Measurements from ENCODE around the gene RAB11FIP4.

RAB11FIP4 gene

DNA sequence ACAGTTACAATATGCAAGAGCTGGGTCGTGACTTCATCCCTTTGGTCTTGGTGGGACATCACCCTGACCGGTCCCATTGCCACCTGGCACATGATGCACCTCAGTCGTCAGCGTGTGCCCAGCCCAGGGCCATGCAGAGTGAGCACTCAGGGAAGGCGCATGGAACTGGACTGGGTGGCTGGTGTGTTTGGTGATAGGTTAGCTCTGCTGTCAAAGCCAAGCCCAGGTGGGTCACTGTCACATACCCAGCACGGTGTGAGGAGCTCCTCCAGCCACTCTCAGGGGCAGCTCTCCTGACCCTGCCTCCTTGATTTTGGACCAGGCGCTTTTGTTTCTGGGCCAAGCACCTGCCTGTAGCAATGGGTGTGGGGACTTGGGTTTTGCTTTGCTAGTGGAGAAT, 180.9 kb downstream of the RAB11FIP4 start:
- Histone ChIP-seq H3K27ac (ENCODE audit: poor library complexity, severe bottlenecking) (peak overlapping the region; percentile 65), H3K27me3 (ENCODE audit: insufficient read depth, poor library complexity, severe bottlenecking) (no peaks in the 10 kb centered on the region), H3K36me3 (ENCODE audit: low read depth) (peaks cover 26% of the 10 kb centered on the region), H3K4me3 (ENCODE audit: severe bottlenecking) (no peak overlapping the region), H3K9me3 (ENCODE audit: severe bottlenecking) (no peaks in the 10 kb centered on the region), H3K4me1 (ENCODE audit: insufficient read depth, poor library complexity, severe bottlenecking) (peaks cover 18% of the 10 kb centered on the region)
- TF ChIP-seq, protein P1, sequence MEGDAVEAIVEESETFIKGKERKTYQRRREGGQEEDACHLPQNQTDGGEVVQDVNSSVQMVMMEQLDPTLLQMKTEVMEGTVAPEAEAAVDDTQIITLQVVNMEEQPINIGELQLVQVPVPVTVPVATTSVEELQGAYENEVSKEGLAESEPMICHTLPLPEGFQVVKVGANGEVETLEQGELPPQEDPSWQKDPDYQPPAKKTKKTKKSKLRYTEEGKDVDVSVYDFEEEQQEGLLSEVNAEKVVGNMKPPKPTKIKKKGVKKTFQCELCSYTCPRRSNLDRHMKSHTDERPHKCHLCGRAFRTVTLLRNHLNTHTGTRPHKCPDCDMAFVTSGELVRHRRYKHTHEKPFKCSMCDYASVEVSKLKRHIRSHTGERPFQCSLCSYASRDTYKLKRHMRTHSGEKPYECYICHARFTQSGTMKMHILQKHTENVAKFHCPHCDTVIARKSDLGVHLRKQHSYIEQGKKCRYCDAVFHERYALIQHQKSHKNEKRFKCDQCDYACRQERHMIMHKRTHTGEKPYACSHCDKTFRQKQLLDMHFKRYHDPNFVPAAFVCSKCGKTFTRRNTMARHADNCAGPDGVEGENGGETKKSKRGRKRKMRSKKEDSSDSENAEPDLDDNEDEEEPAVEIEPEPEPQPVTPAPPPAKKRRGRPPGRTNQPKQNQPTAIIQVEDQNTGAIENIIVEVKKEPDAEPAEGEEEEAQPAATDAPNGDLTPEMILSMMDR (IDR thresholded peaks at IDR 0.05; ENCODE audit: poor library complexity, severe bottlenecking), result no peak
- no peak for DNase-seq (ENCODE audit: low spot score)
- no peak for ATAC-seq (ENCODE audit: low read depth)

DNA sequence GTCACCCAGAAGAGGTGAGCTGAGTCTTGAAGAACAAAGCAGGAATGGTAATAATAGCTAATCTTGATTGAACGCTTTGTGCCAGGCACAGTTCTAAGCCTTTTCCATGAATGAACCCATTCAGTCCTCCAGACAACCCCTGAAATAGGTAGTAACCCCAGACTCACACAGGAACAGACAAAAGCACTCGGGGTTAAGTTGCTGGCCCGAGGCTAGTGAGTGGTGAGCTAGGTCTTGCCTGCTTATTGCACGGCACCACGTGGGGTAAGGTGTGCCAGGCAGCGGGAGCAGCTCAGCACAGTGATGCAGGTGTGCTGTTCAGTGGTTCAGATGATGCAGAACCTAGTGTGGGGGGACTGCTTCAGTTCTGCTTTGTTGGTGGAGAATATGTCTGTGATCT, 181.6 kb downstream of the RAB11FIP4 start:
- H3K27ac ChIP-seq (ENCODE audit: poor library complexity, severe bottlenecking), result no peak overlapping the region
- H3K4me3 ChIP-seq (ENCODE audit: severe bottlenecking), result no peak overlapping the region
- H3K4me1 ChIP-seq (ENCODE audit: insufficient read depth, poor library complexity, severe bottlenecking), result peaks cover 18% of the 10 kb centered on the region
- TF ChIP-seq, protein P1 (IDR thresholded peaks at IDR 0.05; ENCODE audit: poor library complexity, severe bottlenecking), result no peak
- no peaks in the 10 kb centered on the region for H3K9me3 ChIP-seq (ENCODE audit: severe bottlenecking)
- ATAC-seq (ENCODE audit: low read depth) (no peak), DNase-seq (ENCODE audit: low spot score) (no peak)
- H3K27me3 ChIP-seq (ENCODE audit: insufficient read depth, poor library complexity, severe bottlenecking), result no peaks in the 10 kb centered on the region
- peaks cover 26% of the 10 kb centered on the region for H3K36me3 ChIP-seq (ENCODE audit: low read depth)

DNA sequence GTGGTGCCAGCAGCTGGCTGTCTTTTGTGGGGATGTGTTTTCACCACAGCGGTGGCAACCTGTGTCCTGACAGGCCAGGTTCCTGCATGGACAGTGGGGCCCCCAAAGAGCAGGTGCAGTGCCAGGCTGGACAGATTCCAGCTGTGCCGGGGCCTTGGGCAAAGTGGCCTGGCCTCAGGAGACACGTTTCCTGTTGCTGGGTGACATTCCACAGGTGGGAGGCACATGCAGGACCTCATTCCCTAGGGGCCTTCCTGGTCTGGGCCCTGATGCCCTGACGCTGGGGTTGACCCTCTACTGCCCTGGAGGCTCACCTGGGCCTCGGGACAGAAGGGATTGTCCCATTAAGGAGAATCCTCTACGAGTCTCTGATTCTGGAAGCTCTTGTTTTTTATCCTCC, 182.4 kb downstream of the RAB11FIP4 start:
- no peak for DNase-seq (ENCODE audit: low spot score)
- TF ChIP-seq, protein P1 (IDR thresholded peaks at IDR 0.05; ENCODE audit: poor library complexity, severe bottlenecking), result no peak
- no peak overlapping the region for H3K27ac ChIP-seq (ENCODE audit: poor library complexity, severe bottlenecking)
- no peak for ATAC-seq (ENCODE audit: low read depth)
- no peak overlapping the region for H3K4me3 ChIP-seq (ENCODE audit: severe bottlenecking)
- H3K27me3 ChIP-seq (ENCODE audit: insufficient read depth, poor library complexity, severe bottlenecking), result no peaks in the 10 kb centered on the region
- H3K36me3 ChIP-seq (ENCODE audit: low read depth), result peaks cover 26% of the 10 kb centered on the region
- no peaks in the 10 kb centered on the region for H3K9me3 ChIP-seq (ENCODE audit: severe bottlenecking)
- peaks cover 21% of the 10 kb centered on the region for H3K4me1 ChIP-seq (ENCODE audit: insufficient read depth, poor library complexity, severe bottlenecking)

DNA sequence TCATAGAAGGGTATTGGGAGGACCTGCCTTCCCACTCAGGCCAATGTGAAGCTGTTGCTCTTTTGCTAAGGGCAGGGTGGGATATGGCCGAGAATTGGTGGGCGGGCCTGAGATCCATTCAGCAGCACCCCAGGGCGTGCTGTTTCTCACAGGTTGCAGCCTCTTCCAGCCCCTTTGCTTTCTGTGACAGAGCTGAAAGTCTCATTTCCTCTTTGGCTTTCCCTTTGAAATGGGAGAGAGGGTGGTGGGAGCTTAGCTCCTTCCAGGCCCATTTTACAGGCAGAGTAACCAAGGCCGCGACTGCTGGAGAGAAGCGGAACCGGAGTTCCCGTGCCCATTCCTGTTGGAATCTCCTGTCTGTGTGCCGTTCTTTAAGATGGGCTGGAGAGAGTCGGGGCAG, 183.0 kb downstream of the RAB11FIP4 start:
- Histone ChIP-seq H3K4me1 (ENCODE audit: insufficient read depth, poor library complexity, severe bottlenecking) (peaks cover 27% of the 10 kb centered on the region), H3K9me3 (ENCODE audit: severe bottlenecking) (no peaks in the 10 kb centered on the region), H3K36me3 (ENCODE audit: low read depth) (peaks cover 25% of the 10 kb centered on the region), H3K27me3 (ENCODE audit: insufficient read depth, poor library complexity, severe bottlenecking) (no peaks in the 10 kb centered on the region), H3K4me3 (ENCODE audit: severe bottlenecking) (no peak overlapping the region), H3K27ac (ENCODE audit: poor library complexity, severe bottlenecking) (no peak overlapping the region)
- TF ChIP-seq, protein P1 (IDR thresholded peaks at IDR 0.05; ENCODE audit: poor library complexity, severe bottlenecking), result no peak
- DNase-seq (ENCODE audit: low spot score) (no peak), ATAC-seq (ENCODE audit: low read depth) (no peak)

DNA sequence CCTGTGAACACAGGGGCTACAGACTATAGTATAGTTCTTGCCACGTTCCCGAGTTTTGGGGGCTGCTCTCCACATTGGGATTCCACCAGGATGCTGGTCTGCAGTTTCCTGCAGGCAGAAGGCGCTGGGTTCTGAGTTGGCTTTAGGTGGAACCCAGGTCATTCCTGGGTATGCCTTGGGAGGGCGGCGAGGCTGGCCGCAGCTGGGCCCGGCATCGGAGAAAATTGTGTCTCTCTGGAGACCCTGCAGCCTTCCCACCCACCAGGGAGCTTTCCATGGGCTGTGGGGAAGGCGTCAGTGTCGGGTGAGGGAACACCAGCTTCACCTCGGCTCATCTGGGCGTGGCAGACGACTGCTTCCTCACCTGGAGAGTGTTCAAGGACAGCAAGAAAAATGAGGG, 183.6 kb downstream of the RAB11FIP4 start:
- Histone ChIP-seq H3K36me3 (ENCODE audit: low read depth) (peaks cover 19% of the 10 kb centered on the region), H3K27ac (ENCODE audit: poor library complexity, severe bottlenecking) (no peak overlapping the region), H3K27me3 (ENCODE audit: insufficient read depth, poor library complexity, severe bottlenecking) (no peaks in the 10 kb centered on the region), H3K9me3 (ENCODE audit: severe bottlenecking) (no peaks in the 10 kb centered on the region), H3K4me3 (ENCODE audit: severe bottlenecking) (no peak overlapping the region), H3K4me1 (ENCODE audit: insufficient read depth, poor library complexity, severe bottlenecking) (peaks cover 32% of the 10 kb centered on the region)
- TF ChIP-seq, protein P1 (IDR thresholded peaks at IDR 0.05; ENCODE audit: poor library complexity, severe bottlenecking), result no peak
- no peak for ATAC-seq (ENCODE audit: low read depth)
- DNase-seq (ENCODE audit: low spot score), result no peak
